RPMI7951 (cell line): Measurements from ENCODE around the gene MUC21. TPM values are rescaled to one million over a fixed set of nuclear protein-coding genes. Genes with fewer than 3 reads are reported as not detected.
"Not testable (repeated sequence)": the region's sequence is repeated elsewhere in the genome, so short reads cannot be mapped to it uniquely, and the experiment has no call there.

Experiments
- DNase-seq: peaks from one replicate; pipeline ENCODE4 v3.0.0-alpha.2; 2012; ENCODE audit warnings: low read depth
- total RNA-seq: library from RNA; depleted of rRNA; stranded (reverse); fragments of >200 nt; shearing (Covaris generic); gene quantifications from 2 replicates; pipeline ENCODE4 v1.2.3, GENCODE V29; 2014; rRNA removed

The MUC21 gene
- total RNA-seq, 1 experiment from 2014 or later: not detected

DNA sequence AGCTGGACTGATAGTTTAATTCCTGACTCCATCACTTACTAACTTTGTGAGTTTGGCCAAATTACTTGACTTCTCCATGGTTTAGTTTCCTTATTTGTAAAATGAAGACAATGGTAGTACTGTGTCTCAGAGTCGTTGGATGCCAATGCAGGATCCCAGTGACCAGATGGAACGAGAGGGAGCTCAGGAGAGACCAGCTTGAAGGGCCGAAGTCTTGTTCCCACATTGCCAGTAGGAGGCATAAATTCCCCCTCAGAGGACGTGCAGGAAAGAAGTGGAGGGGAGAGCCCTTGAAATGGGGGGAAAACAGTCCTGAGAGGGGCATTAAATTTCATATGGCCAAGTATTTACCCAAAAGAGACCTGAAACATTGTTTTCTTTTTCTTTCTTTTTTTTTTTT lies 24.6 kb downstream of the MUC21 start:
- DNase-seq: peak; percentile 43

DNA sequence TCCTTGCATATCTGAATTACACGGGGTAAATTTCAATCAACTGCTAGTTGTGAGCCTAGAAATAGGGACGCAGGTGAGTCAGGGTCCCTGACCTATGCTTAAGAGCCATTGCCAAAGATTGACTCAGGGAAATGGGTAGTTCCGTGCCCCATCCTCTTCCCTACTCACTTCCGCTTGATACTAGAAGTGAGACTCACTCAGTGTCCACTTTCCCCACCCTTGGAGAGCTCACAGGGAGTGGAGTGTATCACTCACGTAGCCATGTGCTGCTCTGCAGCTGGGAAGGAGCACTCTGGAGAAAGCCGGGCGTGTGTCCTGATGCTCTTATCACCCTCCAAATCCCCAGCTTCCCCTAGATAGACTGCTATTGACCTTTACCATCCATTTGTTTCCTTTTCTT lies 26.2 kb downstream of the MUC21 start:
- DNase-seq: no peak

DNA sequence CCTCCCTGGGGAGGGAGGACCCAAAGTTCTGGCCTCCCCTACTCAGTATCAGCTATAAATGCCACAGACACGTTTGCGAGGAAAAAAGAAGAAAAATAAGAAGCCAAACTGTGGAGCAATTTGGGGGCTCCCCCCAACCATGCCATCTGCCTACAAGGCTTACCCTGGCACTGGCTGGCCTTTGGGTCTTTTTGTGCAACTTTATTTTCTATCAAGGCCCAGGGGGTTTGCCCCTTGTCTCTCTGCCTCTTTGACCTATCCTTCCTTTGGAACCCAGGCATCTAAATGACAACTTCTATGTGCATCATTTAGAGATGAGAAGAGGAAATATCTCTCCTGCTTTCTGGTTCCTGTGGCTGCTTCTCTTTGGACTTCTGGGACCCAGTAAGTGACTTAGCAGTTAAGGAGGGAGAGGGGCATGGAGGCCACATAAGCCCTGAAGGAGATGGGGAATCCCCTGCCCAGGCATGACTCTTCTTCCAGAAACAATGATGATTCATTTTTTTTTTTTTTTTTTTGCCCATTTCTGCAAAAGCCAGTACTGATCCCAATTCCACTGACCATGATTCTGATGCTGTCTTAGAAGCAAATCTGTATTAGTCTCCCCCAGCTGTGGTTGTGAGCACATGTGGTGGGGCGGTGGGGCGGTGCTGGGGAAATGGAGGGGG lies 27.0 kb downstream of the MUC21 start, which contains the start of gene MUC22:
Gene MUC22, plus strand, starts transcription at position 82 of the 668 bp plus-strand sequence. Its CDS starts 233 bp downstream, at position 315.
- DNase-seq: peak; percentile 74

DNA sequence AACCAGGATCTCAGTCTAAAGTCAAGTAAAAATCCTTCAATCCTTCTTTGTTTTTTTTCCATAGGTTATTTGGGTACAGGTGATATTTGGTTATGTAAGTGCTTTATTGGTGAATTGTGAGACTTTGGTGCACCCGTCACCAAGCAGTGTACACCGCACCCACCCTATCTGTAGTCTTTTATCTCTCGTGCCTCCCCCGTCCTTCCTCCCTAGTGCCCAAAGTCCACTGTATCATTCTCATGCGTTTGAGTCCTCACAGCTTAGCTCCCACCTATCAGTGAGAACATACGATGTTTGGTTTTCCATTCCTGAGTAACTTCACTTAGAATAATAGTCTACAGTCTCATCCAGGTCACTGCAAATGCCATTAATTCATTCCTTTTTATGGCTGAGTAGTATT lies 27.6 kb downstream of the MUC21 start:
- DNase-seq: no peak

DNA sequence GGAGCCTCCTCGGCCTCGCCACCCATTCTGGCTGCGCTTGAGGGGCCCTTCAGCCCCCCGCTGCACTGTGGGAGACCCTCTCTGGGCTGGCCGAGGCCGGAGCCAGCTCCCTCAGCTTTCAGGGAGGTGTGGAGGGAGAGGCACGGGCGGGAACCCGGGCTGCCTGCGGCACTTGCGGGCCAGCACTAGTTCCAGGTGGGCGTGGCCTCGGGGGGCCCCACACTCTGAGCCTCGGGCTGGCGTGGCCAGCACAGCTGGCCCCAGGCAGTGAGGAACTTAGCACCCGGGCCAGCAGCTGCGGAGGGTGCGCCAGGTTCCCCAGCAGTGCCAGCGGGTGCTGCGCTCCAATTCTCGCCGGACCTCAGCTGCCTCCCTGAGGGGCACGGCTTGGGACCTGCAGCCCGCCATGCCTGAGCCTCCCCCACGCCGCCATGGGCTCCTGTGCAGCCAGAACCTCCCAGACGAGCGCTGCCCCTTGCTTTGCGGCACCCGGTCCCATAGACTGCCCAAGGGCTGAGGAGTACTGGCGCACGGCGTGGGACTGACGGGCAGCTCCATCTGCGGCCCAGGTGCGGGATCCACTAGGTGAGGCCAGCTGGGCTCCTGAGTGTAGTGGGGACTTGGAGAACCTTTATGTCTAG lies 33.3 kb downstream of the MUC21 start:
- no peak for DNase-seq

DNA sequence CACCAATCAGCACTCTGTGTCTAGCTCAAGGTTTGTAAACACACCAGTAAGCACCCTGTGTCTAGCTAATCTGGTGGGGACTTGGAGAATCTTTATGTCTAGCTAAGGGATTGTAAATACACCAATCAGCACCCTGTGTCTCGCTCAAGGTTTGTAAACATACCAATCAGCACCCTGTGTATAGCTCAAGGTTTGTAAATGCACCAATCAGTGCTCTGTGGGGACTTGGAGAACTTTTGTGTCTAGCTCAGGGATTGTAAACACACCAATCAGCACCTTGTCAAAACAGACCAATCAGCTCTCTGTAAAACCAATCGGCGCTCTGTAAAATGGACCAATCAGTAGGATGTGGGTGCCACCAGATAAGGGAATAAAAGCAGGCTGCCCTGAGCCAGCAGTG lies 33.9 kb downstream of the MUC21 start:
- DNase-seq: not testable (repeated sequence)

DNA sequence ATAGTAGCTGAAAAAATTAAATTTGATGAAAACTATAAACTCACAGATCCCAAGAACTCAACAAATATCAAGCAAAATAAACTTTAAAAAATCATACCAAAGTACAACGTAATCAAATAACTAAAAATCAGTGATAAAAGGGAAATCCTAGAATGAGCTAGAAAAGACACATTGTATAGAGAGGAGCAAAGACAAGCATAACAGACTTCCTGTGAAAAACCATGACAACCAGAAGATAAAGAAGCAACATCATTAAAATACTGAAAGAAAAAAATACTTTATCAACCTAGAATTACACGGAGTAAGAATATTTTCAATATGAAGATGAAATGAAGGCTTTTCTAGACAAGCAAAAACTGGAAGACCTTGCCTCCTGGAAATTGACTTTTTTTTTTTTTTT lies 36.5 kb downstream of the MUC21 start:
- DNase-seq: no peak

DNA sequence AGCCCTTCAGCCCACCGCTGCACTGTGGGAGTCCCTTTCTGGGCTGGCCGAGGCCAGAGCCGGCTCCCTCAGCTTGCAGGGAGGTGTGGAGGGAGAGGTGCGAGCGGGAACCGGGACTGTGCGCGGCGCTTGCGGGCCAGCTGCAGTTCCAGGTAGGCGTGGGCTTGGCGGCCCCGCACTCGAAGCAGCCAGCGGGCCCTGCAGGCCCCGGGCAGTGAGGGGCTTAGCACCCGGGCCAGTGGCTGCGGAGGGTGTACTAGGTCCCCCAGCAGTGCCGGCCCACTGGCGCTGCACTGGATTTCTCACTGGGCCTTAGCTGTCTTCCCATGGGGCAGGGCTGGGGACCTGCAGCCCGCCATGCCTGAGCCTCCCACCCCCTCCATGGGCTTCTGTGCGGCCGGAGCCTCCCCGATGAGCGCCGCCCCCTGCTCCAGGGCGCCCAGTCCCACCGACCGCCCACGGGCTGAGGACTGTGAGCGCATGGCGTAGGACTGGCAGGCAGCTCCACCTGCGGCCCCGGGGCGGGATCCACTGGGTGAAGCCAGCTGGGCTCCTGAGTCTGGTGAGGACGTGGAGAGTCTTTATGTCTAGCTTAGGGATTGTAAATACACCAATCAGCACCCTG lies 37.2 kb downstream of the MUC21 start:
- DNase-seq: not testable (repeated sequence)

DNA sequence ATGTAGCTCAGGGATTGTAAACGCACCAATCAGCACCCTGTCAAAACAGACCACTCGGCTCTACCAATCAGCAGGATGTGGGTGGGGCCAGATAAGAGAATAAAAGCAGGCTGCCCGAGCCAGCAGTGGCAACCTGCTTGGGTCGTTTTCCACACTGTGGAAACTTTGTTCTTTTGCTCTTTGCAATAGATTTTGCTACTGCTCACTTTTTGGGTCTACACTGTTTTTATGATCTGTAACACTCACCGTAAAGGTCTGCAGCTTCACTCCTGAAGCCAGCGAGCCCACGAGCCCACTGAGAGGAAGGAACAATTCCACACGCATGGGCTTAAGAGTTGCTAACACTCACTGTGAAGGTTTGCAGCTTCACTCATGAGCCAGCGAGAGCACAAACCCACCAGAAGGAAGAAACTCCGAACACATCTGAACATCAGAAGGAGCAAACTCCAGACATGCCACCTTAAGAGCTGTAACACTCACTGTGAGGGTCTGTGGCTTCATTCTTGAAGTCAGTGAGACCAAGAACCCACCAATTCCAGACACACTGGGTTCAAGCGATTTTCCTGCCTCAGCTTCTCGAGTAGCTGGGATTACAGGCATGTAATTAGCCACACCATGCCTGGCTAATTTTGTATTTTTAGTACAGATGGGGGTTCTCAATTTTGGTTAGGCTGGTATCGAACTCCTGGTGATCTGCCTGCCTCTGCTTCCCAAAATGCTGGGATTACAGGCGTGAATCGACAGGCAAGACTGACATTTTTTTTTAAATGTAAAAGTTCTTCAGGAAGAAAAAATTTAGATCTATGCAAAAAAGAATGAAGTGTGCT lies 38.4 kb downstream of the MUC21 start:
- not testable (repeated sequence) for DNase-seq

DNA sequence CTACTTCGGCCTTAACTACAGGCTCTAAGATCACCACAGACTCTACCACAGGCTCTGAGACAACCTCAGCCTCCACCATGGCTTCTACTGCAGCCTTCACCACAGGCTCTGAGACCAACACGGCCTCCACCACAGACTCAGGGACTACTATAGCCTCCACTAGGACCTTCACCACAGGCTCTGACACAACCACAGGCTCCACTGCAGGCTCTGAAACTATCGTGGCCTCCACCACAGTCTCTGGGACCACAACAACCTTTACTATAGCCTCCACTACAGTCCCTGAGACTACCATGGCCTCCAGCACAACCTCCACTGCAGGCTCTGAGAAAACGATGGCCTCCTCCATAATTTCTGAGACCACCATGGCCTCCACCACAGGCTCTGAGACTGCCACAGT lies 42.1 kb downstream of the MUC21 start:
- no peak for DNase-seq

DNA sequence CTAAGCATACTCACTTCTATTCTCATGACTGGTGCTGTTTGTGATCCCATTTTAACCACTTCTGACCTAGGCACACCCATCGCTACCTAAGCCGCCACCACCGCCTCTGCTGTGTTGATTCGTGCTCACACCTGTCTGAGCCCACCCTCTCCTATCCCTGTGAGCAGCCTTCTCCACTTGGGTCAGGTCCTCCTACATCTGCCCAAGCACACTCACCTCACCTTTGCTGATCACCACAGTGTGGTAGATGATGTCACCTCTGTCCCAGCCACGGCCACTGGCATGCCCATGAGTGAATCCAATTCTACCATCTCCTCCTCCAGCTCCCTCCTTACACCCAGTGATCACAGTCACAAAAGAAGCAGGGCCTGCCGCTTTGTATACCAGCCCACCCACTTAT lies 47.6 kb downstream of the MUC21 start:
- DNase-seq: no peak

DNA sequence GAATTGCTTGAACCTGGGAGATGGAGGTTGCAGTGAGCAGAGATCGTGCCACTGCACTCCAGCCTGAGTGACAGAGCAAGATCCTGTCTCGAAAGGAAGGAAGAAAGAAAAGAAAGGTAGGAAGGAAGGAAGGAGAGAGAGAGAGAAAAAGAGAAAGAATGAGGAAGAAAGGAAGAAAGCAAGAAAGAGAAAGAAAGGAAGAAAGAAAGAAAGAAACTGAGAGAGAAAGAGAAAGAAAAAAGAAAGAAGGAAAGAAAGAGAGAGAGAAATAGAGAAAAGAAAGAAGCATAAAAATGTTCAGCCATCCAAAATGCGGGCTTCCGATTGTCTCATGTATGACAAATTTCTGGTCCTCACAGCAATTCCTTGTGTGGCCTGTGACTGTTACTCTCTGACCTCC lies 49.6 kb downstream of the MUC21 start:
- no peak for DNase-seq

DNA sequence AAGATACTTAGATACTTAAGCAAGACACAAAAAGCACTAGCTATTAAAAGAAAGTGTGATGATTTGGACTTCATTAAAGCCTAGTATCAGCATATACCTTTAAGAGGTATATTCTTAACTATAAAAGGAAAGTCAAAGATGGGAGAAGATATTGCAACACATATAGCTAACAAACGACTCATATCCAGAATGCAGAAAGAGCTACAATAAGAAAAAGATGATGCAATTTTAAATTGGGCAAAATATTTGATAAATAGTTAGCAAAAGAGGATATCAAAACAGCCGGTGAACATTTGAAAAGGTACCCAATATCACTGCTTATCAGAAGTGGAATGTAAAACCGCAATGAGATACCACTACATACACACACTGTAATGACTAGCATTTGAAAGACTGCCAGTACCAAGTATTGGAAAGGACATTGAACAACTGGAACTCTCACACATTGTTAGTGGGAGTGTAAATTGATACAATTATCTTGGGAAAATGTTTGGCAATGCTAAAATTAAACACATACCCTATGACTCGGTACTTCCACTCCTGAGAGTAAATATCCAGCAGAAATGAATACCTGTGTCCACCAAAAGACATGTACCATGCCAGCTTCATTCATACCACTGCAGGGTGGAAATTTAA lies 52.5 kb downstream of the MUC21 start:
- no peak for DNase-seq

DNA sequence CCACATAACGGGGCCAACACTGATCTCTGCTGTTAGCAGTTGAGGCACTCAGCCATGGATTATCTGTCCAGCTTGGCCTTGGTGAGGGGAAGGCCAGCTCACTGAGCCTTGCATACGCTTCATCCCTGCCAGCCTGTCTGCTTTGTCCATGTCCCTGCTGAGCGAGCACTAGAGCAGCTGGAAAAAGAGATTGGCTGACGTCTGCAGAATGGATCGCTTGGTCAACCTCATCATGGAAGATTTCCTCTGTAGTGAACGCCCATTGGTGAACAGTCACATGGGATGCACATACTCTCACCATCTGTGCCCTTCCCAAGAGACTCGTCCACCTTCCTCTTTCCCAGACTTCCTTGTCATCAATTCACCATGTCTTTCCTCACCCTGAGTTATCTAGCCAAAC lies 53.7 kb downstream of the MUC21 start:
- DNase-seq: no peak

DNA sequence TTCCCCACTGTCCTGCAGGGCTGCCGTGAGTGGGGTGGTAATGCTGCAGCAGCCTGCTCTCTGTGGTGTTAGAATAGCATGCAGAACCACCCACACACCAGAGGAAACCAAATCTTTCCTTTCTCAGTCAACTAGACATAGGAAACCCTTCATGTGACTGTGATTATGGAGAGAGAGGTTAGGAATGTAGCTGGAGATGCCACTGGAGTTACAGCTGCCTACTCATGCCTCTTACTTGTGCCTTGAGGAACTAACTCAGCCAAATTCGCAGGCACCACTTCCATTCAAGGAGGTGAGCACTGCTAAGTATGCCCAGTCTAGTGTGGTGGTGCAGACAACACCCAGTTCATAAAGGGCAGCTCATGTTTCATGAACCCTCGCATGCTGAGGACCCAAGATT lies 54.2 kb downstream of the MUC21 start:
- peak; percentile 24 for DNase-seq

DNA sequence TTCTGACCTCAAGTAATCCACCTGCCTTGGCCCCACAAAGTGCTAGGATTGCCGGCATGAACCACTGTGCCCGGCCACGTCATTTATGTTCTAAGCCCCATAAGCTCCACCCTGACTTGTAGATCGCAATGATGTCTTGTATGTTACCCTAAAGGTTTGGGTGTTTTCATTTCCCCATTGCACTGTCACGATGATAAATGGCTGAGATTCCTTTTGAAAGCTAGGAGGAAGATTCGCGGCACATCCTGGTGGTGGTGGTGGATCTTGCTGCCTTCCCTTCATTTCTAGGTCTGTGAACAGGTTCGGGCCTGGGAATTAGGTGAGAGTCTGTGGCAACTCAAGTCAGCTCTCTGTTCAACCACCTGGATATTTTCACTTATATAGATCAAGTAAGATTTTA lies 55.0 kb downstream of the MUC21 start:
- DNase-seq: no peak

Other genes starting within 250 kb of the MUC21 start
- 108 and 118 TPM in 2 replicates for gene FLOT1, start 241.0 kb upstream of the MUC21 start, total RNA-seq
- 377 and 410 TPM in 2 replicates for gene IER3, start 239.2 kb upstream of the MUC21 start, total RNA-seq
- gene DDR1, start 99.2 kb upstream of the MUC21 start, total RNA-seq: 12.0 and 16.6 TPM in 2 replicates
- 12.4 and 14.6 TPM in 2 replicates for gene GTF2H4, start 75.5 kb upstream of the MUC21 start, total RNA-seq
- 9.5 and 9.6 TPM in 2 replicates for gene VARS2, start 69.5 kb upstream of the MUC21 start, total RNA-seq
- gene SFTA2, start 51.5 kb upstream of the MUC21 start, total RNA-seq: 0.24 TPM in 1 of 2 replicates, not detected in the other
- not detected in 2 replicates for gene MUCL3, start 42.7 kb upstream of the MUC21 start, total RNA-seq
- not detected in 2 replicates for gene MUC22, start 26.8 kb downstream of the MUC21 start, total RNA-seq
- not detected in 2 replicates for gene C6orf15, start 128.9 kb downstream of the MUC21 start, total RNA-seq
- 0.48 and 0.88 TPM in 2 replicates for gene PSORS1C1, start 131.1 kb downstream of the MUC21 start, total RNA-seq
- not detected in 2 replicates for gene CDSN, start 136.7 kb downstream of the MUC21 start, total RNA-seq
- not detected in 2 replicates for gene PSORS1C2, start 155.3 kb downstream of the MUC21 start, total RNA-seq
- 23.4 and 26.0 TPM in 2 replicates for gene CCHCR1, start 174.1 kb downstream of the MUC21 start, total RNA-seq
- gene TCF19, start 174.9 kb downstream of the MUC21 start, total RNA-seq: 49.5 and 53.1 TPM in 2 replicates
- gene POU5F1, start 187.0 kb downstream of the MUC21 start, total RNA-seq: 0.36 TPM in 1 of 2 replicates, not detected in the other